Dedifferentiated amniotic fluid mesenchymal stem cell (primary cell): ENCODE measurements around the gene LRRC32.
"Not testable (repeated sequence)": the region's sequence is repeated elsewhere in the genome, so short reads cannot be mapped to it uniquely, and the experiment has no call there.

Experiments
- DNase-seq: peaks from one replicate; pipeline ENCODE4 v3.0.0-alpha.2; 2016; ENCODE audit errors: extremely low spot score

Gene LRRC32

GRCh38 chr11:76613901-76614300, 56.6 kb downstream of the LRRC32 start:
- DNase-seq: no peak

GRCh38 chr11:76612226-76612625, 58.3 kb downstream of the LRRC32 start:
- DNase-seq: no peak

DNA sequence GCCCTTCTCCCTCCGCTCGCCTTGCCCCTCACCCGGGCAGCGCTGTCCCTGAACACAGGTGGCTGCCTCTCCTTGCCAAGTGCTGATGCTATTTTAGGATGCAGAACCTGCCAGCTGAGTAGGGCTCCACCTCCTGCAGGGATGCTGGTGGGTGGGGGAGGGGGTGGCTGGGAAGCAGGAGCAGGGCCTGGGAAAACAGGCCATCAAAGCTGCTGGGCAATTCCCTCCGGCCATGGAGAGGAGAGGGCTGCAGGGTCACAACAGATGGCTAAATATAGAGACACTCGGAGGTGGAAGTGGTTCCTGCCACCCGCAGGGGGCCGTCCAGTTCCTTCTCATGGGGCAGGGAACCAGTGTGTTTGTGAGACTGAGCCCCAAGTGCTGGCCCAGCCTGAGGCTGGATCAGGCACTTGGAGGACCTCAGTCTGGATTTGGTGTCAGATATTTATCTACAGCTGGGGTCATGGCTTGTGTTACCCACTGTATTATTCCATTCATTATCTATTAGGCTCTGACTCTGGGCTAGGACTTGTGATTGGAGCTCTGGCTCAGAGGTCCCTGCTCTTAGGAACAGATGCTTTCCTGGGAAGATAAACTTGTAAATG, 59.6 kb downstream of the LRRC32 start:
- no peak for DNase-seq

DNA sequence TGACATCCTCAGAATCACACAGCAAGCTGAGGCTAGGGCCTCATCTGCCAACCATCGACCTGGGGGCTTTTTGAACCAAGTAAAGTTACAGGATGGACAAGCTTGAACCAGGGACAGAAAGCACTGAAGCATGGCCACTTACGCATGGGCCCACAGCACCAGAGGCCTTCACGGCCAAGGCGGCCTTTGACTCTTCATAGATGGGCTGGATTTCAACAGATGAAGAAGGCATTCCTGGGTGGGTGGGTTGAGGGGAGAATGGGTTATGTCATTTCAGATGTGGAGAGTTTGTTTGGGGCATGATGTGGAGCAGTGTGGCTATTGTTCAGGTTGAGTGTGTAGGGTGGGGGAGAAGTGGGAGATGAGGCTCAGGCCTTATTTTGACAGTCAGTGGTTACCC, 60.2 kb downstream of the LRRC32 start:
- no peak for DNase-seq

- DNase-seq: no peak
These were observed 60.7 kb downstream of the LRRC32 start for GRCh38 chr11:76609736-76610370.

- not testable (repeated sequence) for DNase-seq
These were observed 61.6 kb downstream of the LRRC32 start for GRCh38 chr11:76608879-76609460.

- DNase-seq: not testable (repeated sequence)
These were observed 62.3 kb downstream of the LRRC32 start for GRCh38 chr11:76608228-76608627.
